Myocyte (in vitro differentiated cells): ENCODE measurements around the gene IFI27L1. TPM values are rescaled to one million over a fixed set of nuclear protein-coding genes. Genes with fewer than 3 reads are reported as not detected.

Experiments used
- DNase-seq: peaks from one replicate; pipeline ENCODE4 v3.0.0-alpha.2; 2012; ENCODE audit warnings: low read depth
- total RNA-seq: library from RNA; depleted of rRNA; stranded (reverse); fragments of >200 nt; gene quantifications from 2 replicates; pipeline ENCODE4 v1.2.3, GENCODE V29; 2014

Gene IFI27L1
- total RNA-seq, 1 donor from 2014 or later, result 5.6 TPM

- no peak for DNase-seq
Observed at GRCh38 chr14:94113490-94113889, 32.4 kb downstream of the IFI27L1 start.

- no peak for DNase-seq
Observed at GRCh38 chr14:94113908-94114588, 32.9 kb downstream of the IFI27L1 start.

GRCh38 chr14:94114589-94115057 is 33.5 kb downstream of the IFI27L1 start:
- DNase-seq, result no peak

- peak; percentile 22 for DNase-seq
Observed at GRCh38 chr14:94115058-94115591, 34.0 kb downstream of the IFI27L1 start.

GRCh38 chr14:94115631-94116030 is 34.5 kb downstream of the IFI27L1 start:
- no peak for DNase-seq

- no peak for DNase-seq
Observed at GRCh38 chr14:94116701-94117100, 35.6 kb downstream of the IFI27L1 start.

- DNase-seq, result no peak
Observed at GRCh38 chr14:94117856-94118255, 36.7 kb downstream of the IFI27L1 start.

GRCh38 chr14:94119071-94119470 is 38.0 kb downstream of the IFI27L1 start:
- no peak for DNase-seq

GRCh38 chr14:94120667-94121340 is 39.7 kb downstream of the IFI27L1 start:
- no peak for DNase-seq

GRCh38 chr14:94121485-94121884 is 40.4 kb downstream of the IFI27L1 start:
- DNase-seq, result no peak

- DNase-seq, result no peak
Observed at GRCh38 chr14:94122438-94122837, 41.3 kb downstream of the IFI27L1 start.

GRCh38 chr14:94123296-94123695 is 42.2 kb downstream of the IFI27L1 start:
- no peak for DNase-seq

GRCh38 chr14:94123868-94124267 is 42.8 kb downstream of the IFI27L1 start:
- DNase-seq, result no peak

- DNase-seq, result no peak
Observed at GRCh38 chr14:94124582-94125377, 43.7 kb downstream of the IFI27L1 start.

- DNase-seq, result no peak
Observed at GRCh38 chr14:94125659-94126418, 44.7 kb downstream of the IFI27L1 start.

GRCh38 chr14:94126419-94126677 is 45.2 kb downstream of the IFI27L1 start:
- no peak for DNase-seq

- no peak for DNase-seq
Observed at GRCh38 chr14:94126800-94127199, 45.7 kb downstream of the IFI27L1 start.

GRCh38 chr14:94127330-94127729 is 46.2 kb downstream of the IFI27L1 start:
- DNase-seq, result no peak

- DNase-seq, result no peak
Observed at GRCh38 chr14:94128216-94128839, 47.2 kb downstream of the IFI27L1 start.

- peak; percentile 89 for DNase-seq
Observed at GRCh38 chr14:94129111-94129757, 48.1 kb downstream of the IFI27L1 start, which contains the start of gene IFI27L2. Gene IFI27L2, minus strand, starts transcription at chr14:94129604. Its CDS starts 40 bp downstream, at chr14:94129564.
